ENCODE results near the gene FIBP. TPM values are rescaled to one million over a fixed set of nuclear protein-coding genes. Genes with fewer than 3 reads are reported as not detected.

FIBP gene
- total and polyA plus RNA-seq, 7 donors, result 27.7 to 73.9 (median 37.4) TPM

- WGBS, 3 donors, result 0 to 1% (median 0%) methylated on average over 7 to 49 of the region's 49 CpGs
- ATAC-seq (no peak), DNase-seq (peak; percentile 57 to 79)
- H3K4me1 ChIP-seq, result peaks cover 21% of the 10 kb centered on the region
- H3K4me3 ChIP-seq, result peak overlapping the region; percentile 100
- intact Hi-C loops (cut with DNase I), result loop anchor here in 1 of 2 donors (1.0 kb wide), 1 partner anchor 62 kb away; the partner anchor contains the start of genes C11orf68 and DRAP1
- peaks cover 7 to 47% of the 10 kb centered on the region in 2 donors for H3K36me3 ChIP-seq (ENCODE audit: insufficient read depth in 1 of 2, low read depth in 1 of 2)
- H3K27ac ChIP-seq, result peak overlapping the region; percentile 99
- no peaks in the 10 kb centered on the region for H3K9me3 ChIP-seq
- no peaks in the 10 kb centered on the region for H3K27me3 ChIP-seq (ENCODE audit: insufficient read depth in 3 of 3, low read length in 2 of 3)
- no peak for TF ChIP-seq CTCF (IDR thresholded peaks at IDR 0.05)
Observed at GRCh38 chr11:65857500-65857852, 30.8 kb downstream of the FIBP start.

- peak overlapping the region; percentile 99 for H3K27ac ChIP-seq
- intact Hi-C loops (cut with DNase I), result loop anchor here in 1 of 2 donors (1.0 kb wide), 1 partner anchor 62 kb away; the partner anchor contains the start of genes C11orf68 and DRAP1
- peak; percentile 82 to 90 for DNase-seq
- H3K9me3 ChIP-seq, result no peaks in the 10 kb centered on the region
- TF ChIP-seq CTCF (IDR thresholded peaks at IDR 0.05), result no peak
- peaks cover 17% of the 10 kb centered on the region for H3K4me1 ChIP-seq
- H3K36me3 ChIP-seq (ENCODE audit: insufficient read depth in 1 of 2, low read depth in 1 of 2), result peaks cover 7 to 47% of the 10 kb centered on the region in 2 donors
- 2% methylated on average over 52 to 57 of the region's 57 CpGs for WGBS, 3 donors
- H3K4me3 ChIP-seq, result peak overlapping the region; percentile 100
- peak; percentile 13 to 36 (median 22) for ATAC-seq
- no peaks in the 10 kb centered on the region for H3K27me3 ChIP-seq (ENCODE audit: insufficient read depth in 3 of 3, low read length in 2 of 3)
Observed at GRCh38 chr11:65856689-65857499, 31.4 kb downstream of the FIBP start.

GRCh38 chr11:65855927-65856363 is 32.3 kb downstream of the FIBP start:
- Histone ChIP-seq H3K4me3 (peak overlapping the region; percentile 100), H3K4me1 (peaks cover 7% of the 10 kb centered on the region)
- intact Hi-C loops (cut with DNase I), result no loop called here

More at GRCh38 chr11:65855927-65856363, 32.3 kb downstream of the FIBP start:
- 87 to 90% (median 88%) methylated on average over 15 of the region's 15 CpGs for WGBS, 3 donors
- DNase-seq (no peak), ATAC-seq (no peak)
- Histone ChIP-seq H3K36me3 (ENCODE audit: insufficient read depth in 1 of 2, low read depth in 1 of 2) (peaks cover 7 to 53% of the 10 kb centered on the region in 2 donors), H3K27ac (peak overlapping the region; percentile 99), H3K27me3 (ENCODE audit: insufficient read depth in 3 of 3, low read length in 2 of 3) (no peaks in the 10 kb centered on the region), H3K9me3 (peaks cover 4% of the 10 kb centered on the region)
- no peak for TF ChIP-seq CTCF (IDR thresholded peaks at IDR 0.05)

All from psoas muscle (tissue), 8 donors.